NOMO-1 (cell line): ENCODE measurements around the gene SH2D3C.

Experiments used
- DNase-seq, 2 experiments: peaks; one replicate each; lab custom pipeline; 2025; ENCODE audit not compliant: unreplicated experiment in 2 of 2; lab: John Stamatoyannopoulos, UW

The SH2D3C gene

GRCh38 chr9:127722055-127722745, 56.3 kb downstream of the SH2D3C start:
- no peak for DNase-seq

GRCh38 chr9:127721391-127721821, 57.1 kb downstream of the SH2D3C start:
- DNase-seq = no peak

DNA sequence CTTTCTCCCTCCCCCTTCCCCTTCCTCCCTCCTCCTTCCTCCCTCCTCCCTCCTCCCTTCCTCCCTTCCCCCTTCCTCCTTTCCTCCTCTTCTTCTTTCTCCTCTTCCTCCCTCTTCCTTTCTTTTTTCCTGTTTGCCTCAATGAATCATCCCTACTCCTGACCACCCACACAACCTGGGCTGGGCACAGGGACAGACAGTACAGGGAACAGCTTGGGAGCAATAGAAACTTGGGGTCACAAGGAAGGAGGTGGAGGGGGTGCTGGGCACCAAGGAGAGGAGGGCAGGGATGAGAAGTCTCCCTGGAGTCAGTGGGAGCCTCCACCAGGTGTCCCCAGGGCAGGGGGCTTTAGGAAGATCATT, 57.6 kb downstream of the SH2D3C start:
- no peak for DNase-seq

DNA sequence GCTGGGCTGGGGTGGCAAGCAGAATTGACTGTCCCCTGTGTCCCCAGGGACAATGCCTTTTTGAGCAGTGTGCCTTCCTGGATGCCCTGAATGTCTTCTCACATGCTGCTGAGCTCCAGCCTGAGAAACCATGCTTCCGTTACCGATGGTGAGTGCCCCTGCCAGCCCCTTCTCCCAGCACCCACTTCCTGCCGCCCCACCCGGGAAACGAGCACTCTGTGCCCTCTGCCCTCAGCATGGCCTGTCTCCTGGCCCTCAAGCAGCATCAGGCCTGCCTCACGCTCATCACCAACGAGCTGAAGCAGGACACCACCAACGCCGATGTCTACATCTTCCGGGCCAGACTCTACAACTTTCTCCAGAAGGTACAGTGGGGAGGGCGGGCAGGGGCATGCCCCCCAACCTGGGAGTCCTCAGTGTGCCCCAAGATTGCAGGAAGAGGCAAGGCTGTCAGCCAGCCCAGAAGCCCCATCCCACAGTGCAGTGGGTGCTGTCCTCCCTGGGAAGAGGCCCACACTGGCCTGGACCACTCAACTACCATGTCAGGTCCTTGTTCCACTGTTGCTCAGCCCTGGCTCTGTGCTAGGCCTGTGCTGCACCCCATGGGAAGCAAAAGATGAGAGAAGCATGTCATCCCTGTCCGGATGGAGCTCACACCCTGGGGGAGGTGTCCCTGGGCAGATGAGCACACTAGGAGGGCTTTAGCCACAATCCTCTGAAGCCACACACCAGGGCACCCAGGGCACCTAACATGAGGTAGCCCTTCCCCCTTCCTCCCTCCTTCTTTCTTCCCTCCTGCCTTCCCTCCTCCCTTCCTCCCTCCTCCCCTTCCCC, 58.2 kb downstream of the SH2D3C start:
- DNase-seq = no peak

GRCh38 chr9:127717766-127718165, 60.7 kb downstream of the SH2D3C start:
- no peak for DNase-seq

GRCh38 chr9:127716412-127716811, 62.1 kb downstream of the SH2D3C start:
- no peak for DNase-seq

DNA sequence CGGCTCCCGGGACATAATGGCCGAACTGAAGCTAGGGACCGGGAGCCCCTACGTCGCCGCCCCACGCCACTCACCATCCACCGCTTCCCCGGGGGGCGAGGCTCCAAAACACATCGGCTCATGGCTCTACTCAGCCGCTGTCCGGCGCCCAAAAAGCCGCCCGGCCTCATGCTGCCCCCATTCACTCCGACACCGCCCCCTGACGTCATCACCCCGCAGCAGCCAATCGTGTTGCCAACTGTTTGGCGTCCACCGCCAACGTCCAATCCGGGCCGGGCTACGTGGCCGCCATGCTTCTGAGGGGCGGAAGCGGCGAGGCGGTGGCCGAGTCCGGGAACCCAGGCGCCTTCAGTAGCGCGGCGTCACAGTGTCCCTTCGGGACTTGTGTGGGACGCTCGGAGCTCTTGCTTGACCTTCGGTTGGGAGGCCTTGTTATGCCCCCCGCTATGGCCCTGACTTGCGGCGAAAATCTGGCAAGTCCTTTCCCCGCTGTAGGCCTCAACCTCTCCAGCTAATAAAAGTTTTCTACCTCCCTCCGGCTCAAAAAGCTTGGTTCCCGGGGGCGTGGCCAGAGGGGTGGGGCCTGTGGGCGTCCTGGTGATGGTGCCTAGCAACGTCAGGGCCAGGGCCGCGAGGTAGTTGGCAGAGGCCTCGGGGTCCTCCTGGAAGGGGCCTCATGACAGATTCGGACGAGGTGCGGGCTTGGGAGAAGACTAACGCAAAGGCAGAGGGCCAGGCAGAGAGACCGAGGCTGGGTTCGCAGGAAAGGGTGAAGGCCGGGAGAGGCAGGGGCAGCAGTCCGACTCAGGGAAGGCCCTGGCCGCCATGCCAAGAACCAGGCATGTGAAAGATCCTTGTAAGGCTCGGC, 62.8 kb downstream of the SH2D3C start, which contains the start of the genes PTRH1 and TTC16:
PTRH1 (minus strand) TSS at position 194 of the 868 bp plus-strand sequence; CDS start at position 170, 24 bp downstream.
TTC16 (plus strand) TSS at position 610 of the 868 bp plus-strand sequence; CDS start at position 677, 67 bp downstream.
- peak; percentile 91 to 98 for DNase-seq

DNA sequence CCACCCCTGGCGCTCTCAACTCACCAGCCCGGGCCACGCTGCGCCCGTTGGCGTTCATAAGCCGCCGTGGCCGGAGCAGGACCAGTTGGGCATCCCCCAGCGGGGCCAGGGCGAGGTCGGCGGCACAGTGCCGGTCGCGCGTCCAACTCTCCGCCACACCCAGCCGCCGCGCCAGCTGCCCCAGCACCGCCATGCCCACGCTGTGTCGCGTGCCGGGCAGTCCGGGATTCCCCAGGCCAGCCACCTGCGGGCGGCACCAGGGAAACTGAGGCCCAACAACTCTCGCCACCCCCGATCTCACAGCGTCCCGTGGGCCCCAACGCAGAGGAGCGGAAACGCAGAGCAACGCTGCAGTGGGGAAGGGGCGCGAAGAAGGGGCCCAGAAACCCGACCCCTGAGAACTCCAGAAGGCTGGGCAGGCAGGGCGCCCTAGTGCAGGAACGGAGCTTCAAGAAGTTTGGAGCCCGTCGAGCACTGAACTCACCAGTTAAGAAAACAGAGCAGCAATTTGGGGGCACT, 63.5 kb downstream of the SH2D3C start:
- peak in 1 of 2 experiments; percentile 52 for DNase-seq

- DNase-seq = no peak
Observed at GRCh38 chr9:127714020-127714750, 64.3 kb downstream of the SH2D3C start.

DNA sequence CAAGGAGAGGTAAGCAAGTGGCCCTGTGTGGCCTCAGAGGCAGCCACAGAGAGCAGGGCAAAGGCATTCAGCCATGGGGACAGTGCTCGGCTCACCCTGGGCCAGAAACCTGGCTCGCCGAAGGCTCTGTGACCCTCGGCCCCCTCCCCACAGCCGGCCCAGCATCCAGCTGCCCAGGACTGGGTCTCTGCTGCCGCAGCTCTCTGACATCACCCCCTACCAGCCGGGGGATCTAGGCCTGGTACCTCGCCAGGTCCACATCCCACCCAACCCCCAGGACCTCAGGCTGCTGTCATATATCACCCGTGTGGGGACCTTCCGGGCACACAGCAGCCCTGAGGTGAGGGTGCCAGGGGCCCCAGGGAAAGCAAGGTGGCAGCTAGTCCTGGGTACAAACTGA, 65.6 kb downstream of the SH2D3C start:
- DNase-seq = no peak

- no peak for DNase-seq
Observed at GRCh38 chr9:127712371-127712770, 66.1 kb downstream of the SH2D3C start.

GRCh38 chr9:127711831-127712274, 66.6 kb downstream of the SH2D3C start:
- no peak for DNase-seq

- DNase-seq = peak; percentile 14 to 38
Observed at GRCh38 chr9:127711226-127711701, 67.2 kb downstream of the SH2D3C start.

- DNase-seq = no peak
Observed at GRCh38 chr9:127710204-127710783, 68.2 kb downstream of the SH2D3C start.

GRCh38 chr9:127708952-127709587, 69.4 kb downstream of the SH2D3C start:
- no peak for DNase-seq

- DNase-seq = no peak
Observed at GRCh38 chr9:127707766-127708165, 70.7 kb downstream of the SH2D3C start.

GRCh38 chr9:127706836-127707241, 71.6 kb downstream of the SH2D3C start, which contains the start of gene CFAP157:
Gene CFAP157 (plus strand): TSS chr9:127706988. CDS start chr9:127707032, 44 bp downstream.
- DNase-seq = no peak

DNA sequence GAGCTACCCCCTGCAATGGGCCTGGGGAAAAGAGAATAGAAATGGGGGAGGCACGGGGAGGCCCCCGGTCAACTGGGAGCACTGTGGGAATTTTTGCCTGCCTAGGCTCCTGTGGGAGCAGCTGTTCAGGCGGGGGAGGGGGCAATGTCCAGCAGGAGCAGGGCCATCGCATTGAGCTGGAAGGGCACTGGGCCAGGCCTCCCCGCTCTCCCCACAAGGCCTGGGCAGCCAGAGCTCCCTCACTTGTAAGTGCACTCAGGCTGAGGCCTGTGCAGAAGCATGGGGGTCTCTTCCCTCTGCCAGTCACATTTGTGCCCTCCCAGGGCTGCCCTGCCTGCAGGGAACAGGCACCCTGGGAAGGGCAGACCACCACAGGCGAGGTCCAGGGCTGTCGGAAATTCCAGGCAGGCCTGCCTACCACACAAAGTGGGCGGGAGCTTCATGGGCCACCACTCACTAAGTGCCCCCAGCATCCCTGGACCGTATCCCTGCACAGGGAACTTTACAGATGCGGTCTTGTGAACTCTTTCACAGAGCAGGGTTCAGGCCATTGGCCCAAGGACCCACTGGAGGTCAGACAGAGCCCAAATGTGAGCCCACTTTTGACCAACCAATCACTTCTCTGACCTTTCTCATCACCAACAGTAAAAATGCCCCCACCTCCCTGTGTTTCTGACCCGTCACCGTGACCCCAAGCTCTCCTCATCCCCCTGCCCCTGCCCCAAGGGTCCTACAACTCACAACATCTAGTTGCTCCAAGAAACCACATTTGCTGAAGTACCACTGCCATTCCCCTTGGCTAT, 72.7 kb downstream of the SH2D3C start:
- DNase-seq = no peak
